GM13976 (cell line): ENCODE results near the gene PRKCSH.

Experiments used
- DNase-seq: peaks from one replicate; pipeline ENCODE4 v3.0.0; 2012; ENCODE audit warnings: low spot score
- in situ Hi-C: fragments of 300-500 bp; cut with MboI; formaldehyde crosslinking; loops from one replicate; pipeline ENCODE4 v1.12.0; 2022; ENCODE audit warnings: low sequenced_read_pairs, mixed read lengths, inconsistent platforms; ENCODE audit not compliant: unreplicated experiment
- TF ChIP-seq, protein P1 (sequence below): IDR thresholded peaks from 2 replicates; pipeline ENCODE4 v1.5.1; 2012; ENCODE audit warnings: borderline replicate concordance, mild to moderate bottlenecking; ENCODE audit not compliant: insufficient read depth; ENCODE audit errors: extremely low read depth, missing control alignments, control extremely low read depth

Gene PRKCSH

DNA sequence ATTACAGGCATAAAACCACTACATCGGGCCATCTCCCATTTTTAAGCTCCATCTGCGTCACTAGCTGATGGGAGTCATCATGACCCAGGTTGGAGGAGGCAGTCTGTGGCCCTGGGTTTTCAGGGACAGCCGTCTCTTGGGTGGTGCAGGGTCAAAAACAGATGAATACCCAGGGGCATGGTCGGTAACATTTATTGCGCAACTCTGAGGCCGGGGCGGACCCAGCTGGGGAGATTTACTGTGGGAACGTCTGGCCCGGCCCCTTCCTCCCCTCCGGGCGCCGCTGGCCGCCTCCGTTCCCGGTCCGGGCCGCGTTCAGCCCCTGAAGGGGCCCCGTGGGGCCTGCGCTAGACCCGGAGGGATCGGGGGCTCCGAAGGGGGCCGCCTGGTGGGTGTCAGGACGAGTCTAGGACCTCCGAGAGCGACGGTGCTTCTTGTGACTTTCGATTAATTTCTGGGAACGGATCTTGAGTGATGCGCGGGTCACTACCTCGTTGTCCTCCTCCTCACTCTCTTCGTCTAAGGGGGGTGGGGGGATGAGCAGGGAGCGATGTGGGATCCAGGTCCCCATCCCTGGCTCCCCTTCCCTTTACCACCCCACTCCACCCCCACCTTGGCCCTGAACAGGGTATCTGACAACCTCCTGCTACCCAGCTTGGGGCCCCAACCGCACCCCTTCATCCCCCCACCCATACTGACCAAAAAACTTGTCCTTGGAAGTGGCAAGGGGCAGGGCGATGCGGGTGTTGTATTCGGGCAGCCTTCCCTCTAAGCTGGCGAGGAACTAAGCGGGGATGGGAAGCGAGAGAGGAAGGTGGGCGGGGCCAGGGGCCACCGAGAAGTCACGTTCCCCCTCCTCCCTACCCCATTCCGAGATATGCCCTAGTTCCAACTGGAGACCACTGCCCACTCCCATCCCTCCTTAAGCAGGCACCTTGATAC is 14.7 kb upstream of the PRKCSH start:
- TF ChIP-seq, protein P1, sequence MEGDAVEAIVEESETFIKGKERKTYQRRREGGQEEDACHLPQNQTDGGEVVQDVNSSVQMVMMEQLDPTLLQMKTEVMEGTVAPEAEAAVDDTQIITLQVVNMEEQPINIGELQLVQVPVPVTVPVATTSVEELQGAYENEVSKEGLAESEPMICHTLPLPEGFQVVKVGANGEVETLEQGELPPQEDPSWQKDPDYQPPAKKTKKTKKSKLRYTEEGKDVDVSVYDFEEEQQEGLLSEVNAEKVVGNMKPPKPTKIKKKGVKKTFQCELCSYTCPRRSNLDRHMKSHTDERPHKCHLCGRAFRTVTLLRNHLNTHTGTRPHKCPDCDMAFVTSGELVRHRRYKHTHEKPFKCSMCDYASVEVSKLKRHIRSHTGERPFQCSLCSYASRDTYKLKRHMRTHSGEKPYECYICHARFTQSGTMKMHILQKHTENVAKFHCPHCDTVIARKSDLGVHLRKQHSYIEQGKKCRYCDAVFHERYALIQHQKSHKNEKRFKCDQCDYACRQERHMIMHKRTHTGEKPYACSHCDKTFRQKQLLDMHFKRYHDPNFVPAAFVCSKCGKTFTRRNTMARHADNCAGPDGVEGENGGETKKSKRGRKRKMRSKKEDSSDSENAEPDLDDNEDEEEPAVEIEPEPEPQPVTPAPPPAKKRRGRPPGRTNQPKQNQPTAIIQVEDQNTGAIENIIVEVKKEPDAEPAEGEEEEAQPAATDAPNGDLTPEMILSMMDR: no peak
- in situ Hi-C loops: no loop called here
- peak; percentile 62 for DNase-seq

- in situ Hi-C loops: no loop called here
- TF ChIP-seq, protein P1: no peak
- peak; percentile 90 for DNase-seq
These were observed 13.9 kb upstream of the PRKCSH start for GRCh38 chr19:11421371-11422098.

DNA sequence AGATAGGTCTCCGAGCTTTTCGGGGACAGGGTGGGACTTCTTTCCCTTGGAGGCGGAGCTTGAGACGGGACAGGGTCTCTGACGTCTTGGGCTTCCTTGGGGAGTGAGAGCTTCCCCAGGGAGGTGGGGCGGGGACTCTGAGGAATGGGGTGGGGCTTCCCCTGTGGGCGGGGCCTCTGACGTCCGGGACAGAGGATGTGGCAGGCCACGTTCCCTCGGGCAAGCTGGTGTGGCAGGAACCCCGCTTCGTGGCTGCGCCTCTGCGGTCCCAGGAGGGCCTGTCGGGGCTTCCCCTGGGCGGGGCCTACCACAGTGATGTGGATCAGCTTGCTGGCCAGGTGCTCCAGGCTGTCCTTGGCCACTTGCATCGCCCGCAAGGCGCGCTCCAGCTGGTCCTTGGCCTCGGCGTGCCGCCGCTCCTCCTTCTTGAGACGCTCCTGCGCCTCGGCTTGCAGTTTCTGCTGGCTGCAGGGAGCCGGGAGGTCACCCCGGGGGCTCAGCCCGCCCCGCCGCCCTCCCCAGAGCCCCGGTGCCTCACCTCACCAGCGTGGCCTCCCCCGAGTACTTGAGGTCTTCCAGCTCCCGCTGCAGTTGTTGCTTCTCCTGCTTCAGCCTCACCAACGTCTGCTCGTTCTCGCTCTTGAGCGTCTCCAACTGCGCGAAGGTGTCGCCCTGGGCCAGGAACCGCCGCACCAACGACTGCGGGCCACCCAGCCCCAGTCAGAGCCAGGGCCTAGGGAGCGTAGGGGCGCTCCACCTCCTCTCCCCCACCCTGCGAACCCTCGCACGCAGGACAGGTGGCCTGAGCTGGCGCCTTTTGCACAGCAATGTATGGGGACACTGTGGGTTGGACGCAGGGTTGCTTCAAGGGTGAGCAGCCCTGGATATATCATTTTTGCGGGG is 13.0 kb upstream of the PRKCSH start:
- peak; percentile 94 for DNase-seq
- TF ChIP-seq, protein P1: no peak
- in situ Hi-C loops: no loop called here

DNA sequence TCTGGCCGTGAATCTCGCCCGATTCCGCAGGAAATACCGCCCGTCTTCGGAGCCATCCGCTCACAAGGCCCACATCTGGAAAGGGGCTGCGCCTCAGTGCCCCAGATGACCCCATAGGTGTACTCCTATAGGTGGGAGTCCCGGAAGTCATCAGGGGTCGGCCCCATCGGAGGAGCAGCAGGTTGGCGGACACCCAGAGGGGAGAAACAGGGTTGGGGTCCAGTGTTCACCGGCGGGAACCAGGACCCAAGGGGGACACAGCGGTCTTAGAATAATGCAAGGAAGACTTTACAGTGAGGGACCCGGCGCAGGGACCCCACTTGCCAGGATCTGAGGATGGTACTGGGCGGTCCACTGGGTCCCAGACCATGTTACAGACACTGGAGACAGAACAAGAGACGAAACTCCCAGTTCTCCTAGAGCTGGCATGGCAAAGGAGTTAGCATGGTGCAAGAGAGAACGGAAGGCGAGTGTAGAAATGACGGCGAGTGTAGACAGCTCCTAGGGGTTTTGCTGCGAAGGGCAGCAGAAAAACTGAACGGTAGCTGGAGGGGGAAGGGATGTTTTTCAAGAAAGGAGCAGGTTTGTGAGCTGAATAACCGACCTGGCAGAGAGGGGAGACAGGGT is 12.2 kb upstream of the PRKCSH start:
- peak; percentile 25 for DNase-seq
- in situ Hi-C loops: no loop called here
- TF ChIP-seq, protein P1: no peak

DNA sequence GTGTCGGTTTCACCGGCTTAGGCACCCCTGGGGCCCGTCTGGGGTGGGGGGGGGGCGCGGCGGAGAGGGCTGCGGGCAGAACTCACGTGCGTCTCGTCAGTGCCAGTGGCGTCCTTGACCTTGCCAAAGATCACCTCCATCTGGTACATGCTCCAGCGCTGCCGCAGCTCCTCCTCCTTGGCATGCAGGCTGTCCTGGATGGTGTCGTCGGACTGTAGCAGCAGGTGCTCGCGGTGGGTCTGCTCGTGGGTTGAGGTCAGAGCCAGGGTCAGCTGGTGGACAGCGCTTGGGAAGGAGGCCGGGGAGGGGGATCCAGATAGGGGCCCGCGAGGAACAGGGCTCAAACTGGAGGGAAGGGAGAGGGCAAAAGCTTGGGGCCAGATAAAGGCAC is 11.6 kb upstream of the PRKCSH start:
- TF ChIP-seq, protein P1: no peak
- peak; percentile 33 for DNase-seq
- in situ Hi-C loops: no loop called here
